HEK293 (cell line): ENCODE data around the gene SMTNL2.

ENCODE experiments used
- CTCF ChIA-PET: fragments of 350-600 bp; formaldehyde crosslinking; extraction: SDS; loops from one replicate; lab custom pipeline; 2021; ENCODE audit warnings: antibody characterized with exemption; lab: Yijun Ruan, JAX
- POLR2A ChIA-PET: fragments of 300-600 bp; formaldehyde crosslinking; extraction: SDS; loops from one replicate; lab custom pipeline; 2020; ENCODE audit warnings: antibody characterized with exemption, inconsistent platforms; lab: Yijun Ruan, JAX
- H3K27ac ChIP-seq: fragments of 200-500 bp; sonication (Bioruptor generic); 2 replicates; pipeline ENCODE4 v1.5.1; 2014; ENCODE audit warnings: low read depth, low read length, control low read depth, inconsistent platforms; ENCODE audit errors: extremely low read depth
- H3K36me3 ChIP-seq, 2 experiments: fragments of 200-500 bp in 1 of 2; sonication (Bioruptor generic) in 1 of 2; 1 replicate in 1 of 2; 2 replicates in 1 of 2; pipeline ENCODE4 v1.5.1; 2014 to 2017; ENCODE audit warnings: inconsistent platforms in 2 of 2, low read length in 2 of 2; ENCODE audit not compliant: control insufficient read depth in 2 of 2, insufficient read depth in 1 of 2
- H3K4me1 ChIP-seq: fragments of 200-500 bp; sonication (Bioruptor generic); 2 replicates; pipeline ENCODE4 v1.5.1; 2014; ENCODE audit warnings: mild to moderate bottlenecking, low read length, inconsistent platforms; ENCODE audit not compliant: control insufficient read depth, insufficient read depth
- H3K4me3 ChIP-seq: 2 replicates; pipeline ENCODE4 v1.5.1; 2011; ENCODE audit warnings: low read depth, mild to moderate bottlenecking, control low read depth, low read length, moderate library complexity
- H3K9me3 ChIP-seq: fragments of 200-500 bp; sonication (Bioruptor generic); 2 replicates; pipeline ENCODE4 v1.5.1; 2014; ENCODE audit warnings: low read depth, low read length, inconsistent platforms; ENCODE audit not compliant: control insufficient read depth, insufficient read depth
- EGR2 ChIP-seq: fragments of 450-650 bp; formaldehyde crosslinking; IDR thresholded peaks from 2 replicates; pipeline ENCODE4 v1.5.1; 2016; ENCODE audit warnings: low read depth, missing biosample characterization, missing genetic modification characterization
- GLI2 ChIP-seq: fragments of 450-650 bp; formaldehyde crosslinking; IDR thresholded peaks from 2 replicates; pipeline ENCODE4; 2017; ENCODE audit warnings: missing biosample characterization, missing genetic modification characterization, low read depth, borderline replicate concordance
- IKZF3 ChIP-seq: fragments of 450-650 bp; IDR thresholded peaks from 2 replicates; pipeline ENCODE4 v1.5.0; 2018; ENCODE audit warnings: missing biosample characterization, mild to moderate bottlenecking, missing genetic modification characterization, moderate library complexity
- SCRT2 ChIP-seq: fragments of 450-650 bp; formaldehyde crosslinking; IDR thresholded peaks from 2 replicates; pipeline ENCODE4 v1.5.1; 2016; ENCODE audit warnings: missing biosample characterization, missing genetic modification characterization
- SETDB1 ChIP-seq: IDR thresholded peaks from one replicate; pipeline ENCODE4 v1.6.1; 2017; ENCODE audit warnings: mild to moderate bottlenecking, low read length, moderate library complexity, mixed read lengths; ENCODE audit not compliant: insufficient read length
- SP7 ChIP-seq: fragments of 450-650 bp; formaldehyde crosslinking; IDR thresholded peaks from 2 replicates; pipeline ENCODE4 v1.5.1; 2016; ENCODE audit warnings: missing biosample characterization, missing genetic modification characterization
- ZBTB17 ChIP-seq: fragments of 450-650 bp; formaldehyde crosslinking; IDR thresholded peaks from 2 replicates; pipeline ENCODE4 v1.5.1; 2016; ENCODE audit warnings: missing biosample characterization, missing genetic modification characterization
- ZNF114 ChIP-seq: fragments of 450-650 bp; formaldehyde crosslinking; IDR thresholded peaks from 2 replicates; pipeline ENCODE4 v1.5.0; 2017; ENCODE audit warnings: missing biosample characterization, missing genetic modification characterization
- ZNF157 ChIP-seq: fragments of 450-650 bp; formaldehyde crosslinking; IDR thresholded peaks from 2 replicates; pipeline ENCODE4 v1.5.1; 2016; ENCODE audit warnings: missing biosample characterization, missing genetic modification characterization
- ZNF16 ChIP-seq: fragments of 450-650 bp; formaldehyde crosslinking; IDR thresholded peaks from 2 replicates; pipeline ENCODE4 v1.5.1; 2016; ENCODE audit warnings: low read depth, missing biosample characterization, missing genetic modification characterization
- ZNF24 ChIP-seq: fragments of 450-650 bp; formaldehyde crosslinking; IDR thresholded peaks from 2 replicates; pipeline ENCODE4 v1.5.1; 2016; ENCODE audit warnings: missing biosample characterization, missing genetic modification characterization
- ZNF335 ChIP-seq: fragments of 450-650 bp; formaldehyde crosslinking; conservative IDR thresholded peaks from 2 replicates; pipeline ENCODE4 v1.5.1; 2016; ENCODE audit warnings: missing biosample characterization, missing genetic modification characterization
- ZNF366 ChIP-seq: fragments of 450-650 bp; formaldehyde crosslinking; conservative IDR thresholded peaks from 2 replicates; pipeline ENCODE4 v1.5.1; 2016; ENCODE audit warnings: missing biosample characterization, missing genetic modification characterization
- ZNF416 ChIP-seq: fragments of 450-650 bp; formaldehyde crosslinking; IDR thresholded peaks from 2 replicates; pipeline ENCODE4 v1.5.1; 2016; ENCODE audit warnings: missing biosample characterization, missing genetic modification characterization
- ZNF510 ChIP-seq: fragments of 450-650 bp; formaldehyde crosslinking; IDR thresholded peaks from 2 replicates; pipeline ENCODE4 v1.5.1; 2018; ENCODE audit warnings: mild to moderate bottlenecking, missing genetic modification characterization, missing biosample characterization; ENCODE audit not compliant: insufficient replicate concordance
- ZNF561 ChIP-seq: fragments of 450-650 bp; IDR thresholded peaks from 2 replicates; pipeline ENCODE4 v1.5.1; 2018; ENCODE audit warnings: missing biosample characterization, missing genetic modification characterization, borderline replicate concordance
- ZNF600 ChIP-seq: fragments of 450-650 bp; formaldehyde crosslinking; IDR thresholded peaks from 2 replicates; pipeline ENCODE4 v1.5.1; 2016; ENCODE audit warnings: missing biosample characterization, missing genetic modification characterization
- ZNF624 ChIP-seq: fragments of 450-650 bp; formaldehyde crosslinking; IDR thresholded peaks from 2 replicates; pipeline ENCODE4 v1.5.1; 2017; ENCODE audit warnings: missing biosample characterization, missing genetic modification characterization
- ZNF629 ChIP-seq: fragments of 450-650 bp; formaldehyde crosslinking; IDR thresholded peaks from 2 replicates; pipeline ENCODE4 v1.5.1; 2017; ENCODE audit warnings: missing biosample characterization, missing genetic modification characterization
- ZNF654 ChIP-seq: fragments of 450-650 bp; formaldehyde crosslinking; IDR thresholded peaks from 2 replicates; pipeline ENCODE4 v1.5.1; 2016; ENCODE audit warnings: low read depth, missing biosample characterization, missing genetic modification characterization
- ZNF701 ChIP-seq: fragments of 450-650 bp; formaldehyde crosslinking; IDR thresholded peaks from 2 replicates; pipeline ENCODE4 v1.5.1; 2016; ENCODE audit warnings: missing biosample characterization, missing genetic modification characterization
- TF ChIP-seq, protein P1 (sequence below): fragments of 450-650 bp; formaldehyde crosslinking; IDR thresholded peaks from 2 replicates; pipeline ENCODE4 v1.5.1; 2016; ENCODE audit warnings: missing biosample characterization, missing genetic modification characterization
- TF ChIP-seq, protein P2 (sequence below): fragments of 450-650 bp; formaldehyde crosslinking; IDR thresholded peaks from 2 replicates; pipeline ENCODE4 v1.5.1; 2017; ENCODE audit warnings: missing biosample characterization, missing genetic modification characterization
- TF ChIP-seq, protein P3 (sequence below): fragments of 450-650 bp; IDR thresholded peaks from 2 replicates; pipeline ENCODE4 v1.5.1; 2018; ENCODE audit warnings: missing biosample characterization, mild to moderate bottlenecking, missing genetic modification characterization
- TF ChIP-seq, protein P4 (sequence below): fragments of 450-650 bp; formaldehyde crosslinking; IDR thresholded peaks from 2 replicates; pipeline ENCODE4 v1.5.1; 2016; ENCODE audit warnings: missing biosample characterization, missing genetic modification characterization

SMTNL2 gene

DNA sequence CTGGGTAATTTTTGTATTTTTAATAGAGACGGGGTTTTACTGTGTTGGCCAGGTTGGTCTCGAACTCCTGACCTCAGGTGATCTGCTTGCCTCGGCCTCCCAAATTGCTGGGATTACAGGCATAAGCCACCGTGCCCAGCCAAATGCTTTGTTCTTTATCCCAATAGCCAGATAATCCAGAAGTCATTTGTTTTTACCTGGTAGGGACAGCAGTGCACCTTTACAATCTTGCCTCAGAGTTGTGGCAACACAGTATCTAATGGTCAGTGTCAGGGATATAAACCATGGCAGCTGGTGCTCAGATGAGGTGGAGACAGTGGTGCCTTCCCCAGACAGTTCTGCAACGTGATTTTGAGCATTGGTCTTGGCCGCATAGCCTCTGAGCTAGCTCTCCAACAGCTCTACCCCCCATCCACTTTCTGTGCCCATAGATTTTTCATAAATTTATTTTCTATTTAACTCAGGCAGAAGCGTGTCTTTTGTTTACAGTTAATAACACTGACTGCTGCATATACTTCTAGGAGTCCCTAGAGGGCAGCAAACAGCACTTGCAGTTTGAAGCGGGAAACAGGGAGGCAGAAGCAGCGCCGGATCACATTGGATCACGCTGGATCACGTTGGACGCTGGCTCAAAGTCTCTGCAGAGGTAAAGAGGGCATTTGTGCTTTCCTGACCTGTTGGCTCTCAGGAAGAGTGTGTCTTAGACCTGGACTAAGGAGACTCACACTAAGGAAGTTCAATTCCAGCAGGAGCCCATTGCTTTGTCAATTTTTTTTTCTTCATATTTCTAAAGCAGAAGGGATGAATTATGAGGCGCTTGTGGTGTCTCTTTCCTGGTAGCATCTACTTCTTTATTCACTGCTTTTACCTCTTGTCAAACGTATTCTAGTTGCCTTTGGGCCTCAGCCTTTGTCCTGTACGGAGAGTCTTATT, 18.9 kb upstream of the SMTNL2 start:
- Histone ChIP-seq H3K4me3 (no peak overlapping the region), H3K4me1 (no peaks in the 10 kb centered on the region), H3K27ac (peak overlapping the region; percentile 5; the same call in 1 of the 2 replicates), H3K36me3 (no peaks in the 10 kb centered on the region), H3K9me3 (no peaks in the 10 kb centered on the region)
- TF ChIP-seq ZNF366 (peak; percentile 69), ZNF335 (tag by site-specific recombination) (peak; percentile 90), SETDB1 (peak; percentile 43), ZNF24 (tag by site-specific recombination) (0 out of 2 replicates have a peak, but pooled peaks have one; percentile 34), GLI2 (tag by site-specific recombination) (no peak), ZBTB17 (0 out of 2 replicates have a peak, but pooled peaks have one; percentile 24), ZNF629 (peak; percentile 31; the same call in 1 of the 2 replicates), ZNF114 (no peak), ZNF701 (tag by site-specific recombination) (no peak), ZNF16 (peak; percentile 78), SP7 (peak; percentile 49; the same call in 1 of the 2 replicates), ZNF600 (tag by site-specific recombination) (no peak), EGR2 (no peak), ZNF510 (tag by site-specific recombination) (no peak), IKZF3 (peak; percentile 85), ZNF654 (tag by site-specific recombination) (peak; percentile 56), ZNF561 (tag by site-specific recombination) (peak; percentile 47; the same call in 1 of the 2 replicates), ZNF157 (tag by site-specific recombination) (peak; percentile 100), ZNF416 (tag by site-specific recombination) (no peak), SCRT2 (tag by site-specific recombination) (peak; percentile 46), ZNF624 (tag by site-specific recombination) (no peak)
- TF ChIP-seq, protein P1, sequence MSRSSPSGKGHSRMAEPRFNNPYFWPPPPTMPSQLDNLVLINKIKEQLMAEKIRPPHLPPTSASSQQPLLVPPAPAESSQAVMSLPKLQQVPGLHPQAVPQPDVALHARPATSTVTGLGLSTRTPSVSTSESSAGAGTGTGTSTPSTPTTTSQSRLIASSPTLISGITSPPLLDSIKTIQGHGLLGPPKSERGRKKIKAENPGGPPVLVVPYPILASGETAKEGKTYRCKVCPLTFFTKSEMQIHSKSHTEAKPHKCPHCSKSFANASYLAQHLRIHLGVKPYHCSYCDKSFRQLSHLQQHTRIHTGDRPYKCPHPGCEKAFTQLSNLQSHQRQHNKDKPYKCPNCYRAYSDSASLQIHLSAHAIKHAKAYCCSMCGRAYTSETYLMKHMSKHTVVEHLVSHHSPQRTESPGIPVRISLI (tag by site-specific recombination): 0 out of 2 replicates have a peak, but pooled peaks have one; percentile 14
- TF ChIP-seq, protein P2, sequence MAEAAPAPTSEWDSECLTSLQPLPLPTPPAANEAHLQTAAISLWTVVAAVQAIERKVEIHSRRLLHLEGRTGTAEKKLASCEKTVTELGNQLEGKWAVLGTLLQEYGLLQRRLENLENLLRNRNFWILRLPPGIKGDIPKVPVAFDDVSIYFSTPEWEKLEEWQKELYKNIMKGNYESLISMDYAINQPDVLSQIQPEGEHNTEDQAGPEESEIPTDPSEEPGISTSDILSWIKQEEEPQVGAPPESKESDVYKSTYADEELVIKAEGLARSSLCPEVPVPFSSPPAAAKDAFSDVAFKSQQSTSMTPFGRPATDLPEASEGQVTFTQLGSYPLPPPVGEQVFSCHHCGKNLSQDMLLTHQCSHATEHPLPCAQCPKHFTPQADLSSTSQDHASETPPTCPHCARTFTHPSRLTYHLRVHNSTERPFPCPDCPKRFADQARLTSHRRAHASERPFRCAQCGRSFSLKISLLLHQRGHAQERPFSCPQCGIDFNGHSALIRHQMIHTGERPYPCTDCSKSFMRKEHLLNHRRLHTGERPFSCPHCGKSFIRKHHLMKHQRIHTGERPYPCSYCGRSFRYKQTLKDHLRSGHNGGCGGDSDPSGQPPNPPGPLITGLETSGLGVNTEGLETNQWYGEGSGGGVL (tag by site-specific recombination): no peak
- TF ChIP-seq, protein P3, sequence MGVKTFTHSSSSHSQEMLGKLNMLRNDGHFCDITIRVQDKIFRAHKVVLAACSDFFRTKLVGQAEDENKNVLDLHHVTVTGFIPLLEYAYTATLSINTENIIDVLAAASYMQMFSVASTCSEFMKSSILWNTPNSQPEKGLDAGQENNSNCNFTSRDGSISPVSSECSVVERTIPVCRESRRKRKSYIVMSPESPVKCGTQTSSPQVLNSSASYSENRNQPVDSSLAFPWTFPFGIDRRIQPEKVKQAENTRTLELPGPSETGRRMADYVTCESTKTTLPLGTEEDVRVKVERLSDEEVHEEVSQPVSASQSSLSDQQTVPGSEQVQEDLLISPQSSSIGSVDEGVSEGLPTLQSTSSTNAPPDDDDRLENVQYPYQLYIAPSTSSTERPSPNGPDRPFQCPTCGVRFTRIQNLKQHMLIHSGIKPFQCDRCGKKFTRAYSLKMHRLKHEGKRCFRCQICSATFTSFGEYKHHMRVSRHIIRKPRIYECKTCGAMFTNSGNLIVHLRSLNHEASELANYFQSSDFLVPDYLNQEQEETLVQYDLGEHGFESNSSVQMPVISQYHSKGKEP (tag by site-specific recombination): peak; percentile 22; the same call in 1 of the 2 replicates
- TF ChIP-seq, protein P4, sequence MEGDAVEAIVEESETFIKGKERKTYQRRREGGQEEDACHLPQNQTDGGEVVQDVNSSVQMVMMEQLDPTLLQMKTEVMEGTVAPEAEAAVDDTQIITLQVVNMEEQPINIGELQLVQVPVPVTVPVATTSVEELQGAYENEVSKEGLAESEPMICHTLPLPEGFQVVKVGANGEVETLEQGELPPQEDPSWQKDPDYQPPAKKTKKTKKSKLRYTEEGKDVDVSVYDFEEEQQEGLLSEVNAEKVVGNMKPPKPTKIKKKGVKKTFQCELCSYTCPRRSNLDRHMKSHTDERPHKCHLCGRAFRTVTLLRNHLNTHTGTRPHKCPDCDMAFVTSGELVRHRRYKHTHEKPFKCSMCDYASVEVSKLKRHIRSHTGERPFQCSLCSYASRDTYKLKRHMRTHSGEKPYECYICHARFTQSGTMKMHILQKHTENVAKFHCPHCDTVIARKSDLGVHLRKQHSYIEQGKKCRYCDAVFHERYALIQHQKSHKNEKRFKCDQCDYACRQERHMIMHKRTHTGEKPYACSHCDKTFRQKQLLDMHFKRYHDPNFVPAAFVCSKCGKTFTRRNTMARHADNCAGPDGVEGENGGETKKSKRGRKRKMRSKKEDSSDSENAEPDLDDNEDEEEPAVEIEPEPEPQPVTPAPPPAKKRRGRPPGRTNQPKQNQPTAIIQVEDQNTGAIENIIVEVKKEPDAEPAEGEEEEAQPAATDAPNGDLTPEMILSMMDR (tag by site-specific recombination): peak; percentile 52; the same call in 1 of the 2 replicates
- POLR2A ChIA-PET: interaction anchor here (0.6 to 1.9 kb wide), 3 partner anchors 10 to 381 kb away, joined by 5 to 12 read pairs (median 5); partner anchors contain the start of gene MYBBP1A
- CTCF ChIA-PET: interaction anchor here (0.6 to 8.7 kb wide), 50 partner anchors 8 to 1648 kb away, joined by 3 to 289 read pairs (median 4); partner anchors contain the start of genes MYBBP1A, PELP1 and SMTNL2
